ENCODE data around the gene TMEM150A.

GRCh38 chr2:85621338-85621737 is 18.8 kb upstream of the TMEM150A start:
- TF ChIP-seq GATA3 (IDR thresholded peaks at IDR 0.05; ENCODE audit: low read depth, low read length) (no peak), GATA2 (IDR thresholded peaks at IDR 0.05; ENCODE audit: low read depth, low read length) (no peak)
